IMR-90 (cell line): ENCODE data around the gene LRRC9. TPM values are rescaled to one million over a fixed set of nuclear protein-coding genes. Genes with fewer than 3 reads are reported as not detected.

Source experiments
- ATAC-seq: fragments of 200-7000 bp; cut with Tn5 transposase; 2 replicates; pipeline ENCODE4 v1.9.1; 2020; ENCODE audit warnings: low read depth, mild to moderate bottlenecking, moderate library complexity
- BruUV-seq: library from RNA; stranded (reverse); fragments of 400-500 nt; replicated peaks from 2 replicates; lab custom pipeline; 2021; lab: Mats Ljungman, UMichigan
- CTCF ChIA-PET: fragments of 300-600 bp; formaldehyde crosslinking; extraction: SDS; loops from one replicate; lab custom pipeline; 2021; ENCODE audit warnings: antibody characterized with exemption; lab: Yijun Ruan, JAX
- POLR2A ChIA-PET: fragments of 300-600 bp; sonication (Branson Sonifier 250); formaldehyde crosslinking; loops from one replicate; lab custom pipeline; 2022; ENCODE audit warnings: antibody characterized with exemption; ENCODE audit not compliant: unreplicated experiment; lab: Charles Lee
- DNase-seq: peaks from one replicate; pipeline ENCODE4 v3.0.0; 2013
- H2AFZ ChIP-seq: replicated peaks from 2 replicates; pipeline ENCODE3; 2013; ENCODE audit warnings: low read length, mild to moderate bottlenecking; ENCODE audit not compliant: poor library complexity
- H2AK5ac ChIP-seq: 2 replicates; pipeline ENCODE4 v1.6.1; 2013; ENCODE audit warnings: low read depth, low read length, inconsistent platforms
- H2AK9ac ChIP-seq: replicated peaks from 2 replicates; pipeline ENCODE3; 2013; ENCODE audit warnings: mild to moderate bottlenecking, low read depth, low read length, moderate library complexity; ENCODE audit not compliant: poor library complexity
- H2BK120ac ChIP-seq: 2 replicates; pipeline ENCODE4 v1.6.1; 2013; ENCODE audit warnings: low read depth, low read length, inconsistent platforms
- H2BK15ac ChIP-seq: 3 replicates; pipeline ENCODE4 v1.6.1; 2013; ENCODE audit warnings: low read depth, low read length, inconsistent platforms
- H2BK20ac ChIP-seq: 2 replicates; pipeline ENCODE4 v1.6.1; 2013; ENCODE audit warnings: low read depth, mild to moderate bottlenecking, inconsistent platforms, low read length, moderate library complexity
- H2BK5ac ChIP-seq: 2 replicates; pipeline ENCODE4 v1.6.1; 2013; ENCODE audit warnings: mild to moderate bottlenecking, low read depth, low read length, inconsistent platforms; ENCODE audit not compliant: poor library complexity, severe bottlenecking
- H3K14ac ChIP-seq: replicated peaks from 2 replicates; pipeline ENCODE4 v1.6.1; 2013; ENCODE audit warnings: low read depth, low read length, inconsistent platforms
- H3K18ac ChIP-seq: 2 replicates; pipeline ENCODE4 v1.6.1; 2013; ENCODE audit warnings: low read depth, low read length, control low read depth
- H3K23ac ChIP-seq: 2 replicates; pipeline ENCODE4 v1.6.1; 2013; ENCODE audit warnings: low read depth, low read length, inconsistent platforms
- H3K27ac ChIP-seq: 2 replicates; pipeline ENCODE4 v1.5.1; 2013; ENCODE audit warnings: mild to moderate bottlenecking, control low read depth, low read length; ENCODE audit not compliant: insufficient read depth
- H3K27me3 ChIP-seq: 2 replicates; pipeline ENCODE4 v1.6.1; 2013; ENCODE audit warnings: low read length; ENCODE audit not compliant: control insufficient read depth, insufficient read depth
- H3K36me3 ChIP-seq: 2 replicates; pipeline ENCODE4 v1.6.1; 2013; ENCODE audit warnings: low read length, mixed read lengths; ENCODE audit not compliant: control insufficient read depth, insufficient read depth
- H3K4ac ChIP-seq: 2 replicates; pipeline ENCODE4 v1.6.1; 2013; ENCODE audit warnings: low read depth, low read length, inconsistent platforms
- H3K4me1 ChIP-seq: 2 replicates; pipeline ENCODE4 v1.6.1; 2013; ENCODE audit warnings: low read length, mixed read lengths; ENCODE audit not compliant: control insufficient read depth, insufficient read depth
- H3K4me2 ChIP-seq: 2 replicates; pipeline ENCODE4 v1.6.1; 2013; ENCODE audit warnings: low read depth, mild to moderate bottlenecking, control low read depth, low read length, moderate library complexity
- H3K4me3 ChIP-seq: 2 replicates; pipeline ENCODE4 v1.5.1; 2013; ENCODE audit warnings: low read depth, mild to moderate bottlenecking, control low read depth, low read length, moderate library complexity; ENCODE audit not compliant: insufficient read depth
- H3K56ac ChIP-seq: 2 replicates; pipeline ENCODE4 v1.6.1; 2013; ENCODE audit warnings: low read length, inconsistent platforms; ENCODE audit not compliant: insufficient read depth; ENCODE audit errors: extremely low read depth
- H3K79me1 ChIP-seq, 2 experiments: 2 replicates each; pipeline ENCODE4 v1.6.1; 2013; ENCODE audit warnings: low read length in 2 of 2, inconsistent platforms in 1 of 2, low read depth in 1 of 2
- H3K9ac ChIP-seq: 2 replicates; pipeline ENCODE4 v1.6.1; 2013; ENCODE audit warnings: low read depth, low read length, control low read depth
- H3K9me1 ChIP-seq: 2 replicates; pipeline ENCODE4 v1.6.1; 2013; ENCODE audit warnings: low read length, inconsistent platforms; ENCODE audit not compliant: insufficient read depth
- H3K9me3 ChIP-seq: 2 replicates; pipeline ENCODE4 v1.6.1; 2013; ENCODE audit warnings: low read length; ENCODE audit not compliant: control insufficient read depth, insufficient read depth
- H4K20me1 ChIP-seq: 2 replicates; pipeline ENCODE4 v1.6.1; 2013; ENCODE audit warnings: low read length, inconsistent platforms; ENCODE audit not compliant: insufficient read depth
- H4K5ac ChIP-seq: 2 replicates; pipeline ENCODE4 v1.6.1; 2013; ENCODE audit warnings: mild to moderate bottlenecking, low read depth, low read length, control low read depth
- H4K8ac ChIP-seq, 2 experiments: 2 replicates each; pipeline ENCODE4 v1.6.1; 2013; ENCODE audit warnings: low read depth in 2 of 2, low read length in 2 of 2, control low read depth in 1 of 2, inconsistent platforms in 1 of 2
- H4K91ac ChIP-seq: 2 replicates; pipeline ENCODE4 v1.6.1; 2013; ENCODE audit warnings: low read depth, low read length, inconsistent platforms; ENCODE audit not compliant: insufficient read depth
- BHLHE40 ChIP-seq: fragments of 150-350 bp; IDR thresholded peaks from 2 replicates; pipeline ENCODE4 v1.6.1; 2016; ENCODE audit warnings: mild to moderate bottlenecking, low read depth, low read length
- CEBPB ChIP-seq: IDR thresholded peaks from 2 replicates; pipeline ENCODE4 v1.6.1; 2012; ENCODE audit warnings: low read depth, low read length, improper control_type of control experiment
- CHD1 ChIP-seq: IDR thresholded peaks from 2 replicates; pipeline ENCODE4 v1.6.1; 2012; ENCODE audit warnings: low read depth, low read length, improper control_type of control experiment
- FOS ChIP-seq: fragments of 150-350 bp; IDR thresholded peaks from 2 replicates; pipeline ENCODE4 v1.6.1; 2016; ENCODE audit warnings: low read depth, low read length
- MAZ ChIP-seq: IDR thresholded peaks from 2 replicates; pipeline ENCODE4 v1.6.1; 2012; ENCODE audit warnings: low read depth, mild to moderate bottlenecking, low read length, improper control_type of control experiment, moderate library complexity, borderline replicate concordance
- MXI1 ChIP-seq: IDR thresholded peaks from 2 replicates; pipeline ENCODE4 v1.6.1; 2012; ENCODE audit warnings: low read depth, mild to moderate bottlenecking, low read length, moderate library complexity, borderline replicate concordance
- POLR2A ChIP-seq: IDR thresholded peaks from 2 replicates; pipeline ENCODE4 v1.6.1; 2012; ENCODE audit warnings: mild to moderate bottlenecking, low read depth, low read length
- RAD21 ChIP-seq: IDR thresholded peaks from 2 replicates; pipeline ENCODE4 v1.6.1; 2012; ENCODE audit warnings: low read length, improper control_type of control experiment
- RCOR1 ChIP-seq: IDR thresholded peaks from 2 replicates; pipeline ENCODE4 v1.6.1; 2012; ENCODE audit warnings: mild to moderate bottlenecking, low read length, improper control_type of control experiment; ENCODE audit not compliant: insufficient replicate concordance
- RFX5 ChIP-seq: IDR thresholded peaks from 2 replicates; pipeline ENCODE4 v1.8.0; 2012; ENCODE audit warnings: low read depth, mild to moderate bottlenecking, low read length, moderate library complexity
- SMC3 ChIP-seq: fragments of 150-350 bp; IDR thresholded peaks from 2 replicates; pipeline ENCODE4 v1.6.1; 2016; ENCODE audit warnings: low read depth, mild to moderate bottlenecking, antibody characterized with exemption, low read length, moderate library complexity
- WGBS, 2 experiments: methylation state at CpG; one replicate each; pipeline versions ENCODE4 v1.1.5 to v1.1.7; 2013; ENCODE audit warnings: missing lambda C conversion rate in 2 of 2; ENCODE audit not compliant: insufficient read length in 1 of 2; ENCODE audit errors: extremely low coverage in 2 of 2; 5-methylcytosine and 5-hydroxymethylcytosine counted together
- dilution Hi-C: fragments of 300-500 bp; cut with HindIII; formaldehyde crosslinking; loops from one replicate; pipeline ENCODE4 v1.14.3; 2018; ENCODE audit warnings: low sequenced_read_pairs; ENCODE audit not compliant: unreplicated experiment
- in situ Hi-C: fragments of 300-500 bp; cut with MboI; formaldehyde crosslinking; loops from 3 replicates; pipeline ENCODE4 v1.14.3; 2019; ENCODE audit warnings: low sequenced_read_pairs, inconsistent platforms, mixed read lengths
- intact Hi-C: fragments of 100-400 bp; cut with micrococcal nuclease; formaldehyde crosslinking; loops from 2 replicates; pipeline ENCODE4 v1.10.0; 2022
- polyA plus RNA-seq, 3 experiments: library from polyadenylated mRNA; depleted of rRNA; stranded (reverse); fragments of >200 nt; gene quantifications; 2 replicates each; pipeline ENCODE4 v1.2.3, GENCODE V29; 2012; ENCODE audit warnings: low replicate concordance in 1 of 3
- total RNA-seq: library from RNA; depleted of rRNA; stranded (reverse); fragments of >200 nt; gene quantifications from 2 replicates; pipeline ENCODE4 v1.2.3, GENCODE V29; 2012
- TF ChIP-seq, protein P1 (sequence below): fragments of 150-350 bp; IDR thresholded peaks from 2 replicates; pipeline ENCODE4 v1.6.1; 2017; ENCODE audit warnings: mild to moderate bottlenecking, antibody characterized with exemption, low read length, low read depth
- TF ChIP-seq, protein P2 (sequence below): conservative IDR thresholded peaks from 2 replicates; pipeline ENCODE4 v1.5.1; 2012; ENCODE audit warnings: mild to moderate bottlenecking, low read depth, low read length, improper control_type of control experiment
- TF ChIP-seq, protein P3 (sequence below): fragments of 150-350 bp; IDR thresholded peaks from 2 replicates; pipeline ENCODE4 v1.6.1; 2016; ENCODE audit warnings: low read depth, mild to moderate bottlenecking, low read length, moderate library complexity, borderline replicate concordance

Gene LRRC9
- total and polyA plus RNA-seq, 2 of the 4 experiments (the other 2 are of a cell fraction): not detected

DNA sequence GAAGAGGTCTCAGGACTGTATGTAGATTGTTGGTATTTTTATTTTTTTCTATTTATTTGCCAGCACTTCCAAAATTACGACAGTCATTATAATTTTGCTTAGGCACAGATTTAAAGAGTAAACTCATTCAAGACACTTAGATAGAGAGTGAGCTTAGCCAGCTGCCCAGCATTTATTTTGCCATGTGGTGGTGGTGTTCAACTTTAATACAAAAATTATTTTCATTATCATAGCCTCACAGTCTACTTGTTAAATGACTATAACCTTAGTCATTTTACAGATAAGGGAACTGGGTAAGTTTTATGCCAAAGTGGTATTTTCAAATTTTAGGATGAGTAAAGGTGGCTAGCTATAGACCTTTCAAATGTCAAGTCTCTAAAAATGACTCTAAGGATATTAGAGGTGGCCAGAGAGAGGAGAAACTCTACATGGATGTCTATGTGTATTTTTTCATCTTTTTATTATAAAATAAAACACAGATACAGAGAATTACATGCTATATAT, 66.7 kb downstream of the LRRC9 start:
- Histone ChIP-seq H3K4me3 (no peak overlapping the region), H3K36me3 (no peaks in the 10 kb centered on the region), H4K91ac (no peak overlapping the region), H3K4me2 (no peak overlapping the region), H2AK5ac (no peak overlapping the region), H3K56ac (no peak overlapping the region), H3K27ac (no peak overlapping the region), H3K23ac (no peak overlapping the region), H3K4ac (no peak overlapping the region), H3K18ac (no peak overlapping the region), H3K27me3 (no peaks in the 10 kb centered on the region), H2BK20ac (no peak overlapping the region), H2BK120ac (no peak overlapping the region), H3K9me3 (no peaks in the 10 kb centered on the region), H2AK9ac (no peak overlapping the region), H4K20me1 (no peaks in the 10 kb centered on the region), H2BK5ac (no peak overlapping the region), H2BK15ac (no peak overlapping the region), H2AFZ (no peak overlapping the region), H4K5ac (no peak overlapping the region), H3K4me1 (no peaks in the 10 kb centered on the region), H4K8ac (no peak overlapping the region), H3K9me1 (no peaks in the 10 kb centered on the region), H3K14ac (no peak overlapping the region), H3K79me1 (no peaks in the 10 kb centered on the region), H3K9ac (no peak overlapping the region)
- no TSS peak for BruUV-seq
- POLR2A ChIA-PET: no interaction called here
- no CpG with 5 or more reads among the region's 1 CpG for WGBS, 2 experiments
- intact Hi-C loops (no loop called here), dilution Hi-C loops (no loop called here), in situ Hi-C loops (no loop called here)
- CTCF ChIA-PET: interaction anchor here (0.9 kb wide), 1 partner anchor 22 kb away, joined by 3 read pairs; no protein-coding TSS in a partner anchor
- TF ChIP-seq MAZ (no peak), CHD1 (no peak), CEBPB (no peak), RFX5 (no peak), MXI1 (no peak), POLR2A (no peak), SMC3 (no peak), BHLHE40 (no peak), RCOR1 (no peak), FOS (no peak), RAD21 (no peak)
- TF ChIP-seq, protein P1, sequence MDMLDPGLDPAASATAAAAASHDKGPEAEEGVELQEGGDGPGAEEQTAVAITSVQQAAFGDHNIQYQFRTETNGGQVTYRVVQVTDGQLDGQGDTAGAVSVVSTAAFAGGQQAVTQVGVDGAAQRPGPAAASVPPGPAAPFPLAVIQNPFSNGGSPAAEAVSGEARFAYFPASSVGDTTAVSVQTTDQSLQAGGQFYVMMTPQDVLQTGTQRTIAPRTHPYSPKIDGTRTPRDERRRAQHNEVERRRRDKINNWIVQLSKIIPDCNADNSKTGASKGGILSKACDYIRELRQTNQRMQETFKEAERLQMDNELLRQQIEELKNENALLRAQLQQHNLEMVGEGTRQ: no peak
- TF ChIP-seq, protein P2, sequence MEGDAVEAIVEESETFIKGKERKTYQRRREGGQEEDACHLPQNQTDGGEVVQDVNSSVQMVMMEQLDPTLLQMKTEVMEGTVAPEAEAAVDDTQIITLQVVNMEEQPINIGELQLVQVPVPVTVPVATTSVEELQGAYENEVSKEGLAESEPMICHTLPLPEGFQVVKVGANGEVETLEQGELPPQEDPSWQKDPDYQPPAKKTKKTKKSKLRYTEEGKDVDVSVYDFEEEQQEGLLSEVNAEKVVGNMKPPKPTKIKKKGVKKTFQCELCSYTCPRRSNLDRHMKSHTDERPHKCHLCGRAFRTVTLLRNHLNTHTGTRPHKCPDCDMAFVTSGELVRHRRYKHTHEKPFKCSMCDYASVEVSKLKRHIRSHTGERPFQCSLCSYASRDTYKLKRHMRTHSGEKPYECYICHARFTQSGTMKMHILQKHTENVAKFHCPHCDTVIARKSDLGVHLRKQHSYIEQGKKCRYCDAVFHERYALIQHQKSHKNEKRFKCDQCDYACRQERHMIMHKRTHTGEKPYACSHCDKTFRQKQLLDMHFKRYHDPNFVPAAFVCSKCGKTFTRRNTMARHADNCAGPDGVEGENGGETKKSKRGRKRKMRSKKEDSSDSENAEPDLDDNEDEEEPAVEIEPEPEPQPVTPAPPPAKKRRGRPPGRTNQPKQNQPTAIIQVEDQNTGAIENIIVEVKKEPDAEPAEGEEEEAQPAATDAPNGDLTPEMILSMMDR: no peak
- TF ChIP-seq, protein P3, sequence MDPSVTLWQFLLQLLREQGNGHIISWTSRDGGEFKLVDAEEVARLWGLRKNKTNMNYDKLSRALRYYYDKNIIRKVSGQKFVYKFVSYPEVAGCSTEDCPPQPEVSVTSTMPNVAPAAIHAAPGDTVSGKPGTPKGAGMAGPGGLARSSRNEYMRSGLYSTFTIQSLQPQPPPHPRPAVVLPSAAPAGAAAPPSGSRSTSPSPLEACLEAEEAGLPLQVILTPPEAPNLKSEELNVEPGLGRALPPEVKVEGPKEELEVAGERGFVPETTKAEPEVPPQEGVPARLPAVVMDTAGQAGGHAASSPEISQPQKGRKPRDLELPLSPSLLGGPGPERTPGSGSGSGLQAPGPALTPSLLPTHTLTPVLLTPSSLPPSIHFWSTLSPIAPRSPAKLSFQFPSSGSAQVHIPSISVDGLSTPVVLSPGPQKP: no peak
- no peak for ATAC-seq
- no peak for DNase-seq
